Measurements from ENCODE around the gene RNPEPL1.

GRCh38 chr2:240624950-240625621 is 56.8 kb downstream of the RNPEPL1 start, which contains the start of gene GPR35:
- no peak for TF ChIP-seq CTCF (IDR thresholded peaks at IDR 0.05; ENCODE audit: low read depth, low read length)
- TF ChIP-seq POLR2A (IDR thresholded peaks at IDR 0.05; ENCODE audit: extremely low read depth, insufficient read length) = peak; percentile 26
- peak; percentile 63; the same call in 1 of the 2 replicates for TF ChIP-seq MYC (IDR thresholded peaks at IDR 0.05; ENCODE audit: low read depth, low read length)

Data from NB4 (cell line).